ENCODE data around the gene THOC1. TPM values are rescaled to one million over a fixed set of nuclear protein-coding genes. Genes with fewer than 3 reads are reported as not detected.
"Not testable (repeated sequence)": the region's sequence is repeated elsewhere in the genome, so short reads cannot be mapped to it uniquely, and the experiment has no call there.

THOC1 gene
- total and polyA plus RNA-seq, 8 donors: 14.2 to 122 (median 30.6) TPM

GRCh38 chr18:295756-296490 lies 28.1 kb upstream of the THOC1 start:
- 46 to 87% (median 68%) methylated on average over 2 to 3 of the region's 3 CpGs for WGBS, 5 donors

DNA sequence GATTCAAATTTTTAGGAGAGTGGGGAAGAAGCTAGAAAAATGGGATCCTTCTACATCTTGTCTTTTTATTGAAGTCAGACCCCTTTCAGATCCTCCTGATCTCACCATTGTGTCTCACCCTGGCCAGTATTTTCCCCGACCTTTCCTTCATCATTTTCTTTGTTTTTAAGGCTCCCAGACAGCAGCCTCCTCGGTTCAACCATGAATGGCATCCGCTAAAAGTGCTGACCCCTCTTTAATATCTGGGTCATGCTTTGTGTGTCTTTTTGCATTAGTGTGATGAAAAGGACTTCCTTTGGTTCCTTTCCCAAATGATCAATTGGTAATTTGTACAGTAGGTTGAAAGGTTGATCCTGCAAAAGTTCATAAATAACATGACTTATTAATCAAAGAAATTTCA lies 26.7 kb upstream of the THOC1 start:
- DNase-seq: no peak
- no peak overlapping the region for H3K4me3 ChIP-seq
- H3K27me3 ChIP-seq: no peaks in the 10 kb centered on the region
- TF ChIP-seq POLR2A (IDR thresholded peaks at IDR 0.05) (no peak), EP300 (IDR thresholded peaks at IDR 0.05) (no peak), POLR2AphosphoS5 (IDR thresholded peaks at IDR 0.05) (no peak)
- H3K27ac ChIP-seq: no peak overlapping the region
- no peaks in the 10 kb centered on the region for H3K9me3 ChIP-seq
- no peaks in the 10 kb centered on the region for H3K4me1 ChIP-seq
- intact Hi-C loops (cut with DNase I; ENCODE audit: low total_unique reads): no loop called here
- no peaks in the 10 kb centered on the region for H3K36me3 ChIP-seq
- WGBS, 5 donors: 78 to 87% (median 82%) methylated on average over 3 of the region's 3 CpGs

More at GRCh38 chr18:295756-296490, 28.1 kb upstream of the THOC1 start:
- TF ChIP-seq EP300 (IDR thresholded peaks at IDR 0.05) (no peak), CTCF (IDR thresholded peaks at IDR 0.05) (no peak), POLR2A (IDR thresholded peaks at IDR 0.05) (no peak), POLR2AphosphoS5 (IDR thresholded peaks at IDR 0.05) (no peak)
- Histone ChIP-seq H3K27ac (no peak overlapping the region), H3K27me3 (no peaks in the 10 kb centered on the region), H3K4me1 (no peaks in the 10 kb centered on the region), H3K36me3 (no peaks in the 10 kb centered on the region), H3K4me3 (no peak overlapping the region), H3K9me3 (no peaks in the 10 kb centered on the region)
- intact Hi-C loops (cut with DNase I; ENCODE audit: low total_unique reads): no loop called here
- DNase-seq: no peak

- no peak overlapping the region for H3K4me3 ChIP-seq
- no peaks in the 10 kb centered on the region for H3K9me3 ChIP-seq
- no peaks in the 10 kb centered on the region for H3K36me3 ChIP-seq
- H3K27ac ChIP-seq: no peak overlapping the region
- TF ChIP-seq CTCF (IDR thresholded peaks at IDR 0.05) (no peak), POLR2A (IDR thresholded peaks at IDR 0.05) (no peak), POLR2AphosphoS5 (IDR thresholded peaks at IDR 0.05) (no peak), EP300 (IDR thresholded peaks at IDR 0.05) (no peak)
- no peaks in the 10 kb centered on the region for H3K27me3 ChIP-seq
- intact Hi-C loops (cut with DNase I; ENCODE audit: low total_unique reads): no loop called here
- peak in 1 of 2 donors; percentile 37 for DNase-seq
- H3K4me1 ChIP-seq: no peaks in the 10 kb centered on the region
- 69 to 79% (median 71%) methylated on average over 4 of the region's 4 CpGs for WGBS, 5 donors
Measured at GRCh38 chr18:293536-293935, 25.7 kb upstream of the THOC1 start.

GRCh38 chr18:292271-292670 lies 24.4 kb upstream of the THOC1 start:
- 49 to 64% (median 51%) methylated on average over 3 of the region's 3 CpGs for WGBS, 5 donors
- no peaks in the 10 kb centered on the region for H3K9me3 ChIP-seq
- H3K36me3 ChIP-seq: no peaks in the 10 kb centered on the region
- no peak for DNase-seq
- H3K27ac ChIP-seq: no peak overlapping the region
- intact Hi-C loops (cut with DNase I; ENCODE audit: low total_unique reads): no loop called here
- TF ChIP-seq POLR2AphosphoS5 (IDR thresholded peaks at IDR 0.05): no peak
- TF ChIP-seq EP300 (IDR thresholded peaks at IDR 0.05): no peak
- no peak for TF ChIP-seq POLR2A (IDR thresholded peaks at IDR 0.05)
- no peak for TF ChIP-seq CTCF (IDR thresholded peaks at IDR 0.05)
- H3K4me3 ChIP-seq: no peak overlapping the region
- H3K27me3 ChIP-seq: no peaks in the 10 kb centered on the region
- no peaks in the 10 kb centered on the region for H3K4me1 ChIP-seq

GRCh38 chr18:289970-290369 lies 22.1 kb upstream of the THOC1 start:
- not testable (repeated sequence) for H3K27ac ChIP-seq, H3K4me1 ChIP-seq, H3K36me3 ChIP-seq, H3K27me3 ChIP-seq, H3K9me3 ChIP-seq, H3K4me3 ChIP-seq, DNase-seq
- 72 to 89% (median 82%) methylated on average over 4 of the region's 4 CpGs for WGBS, 5 donors
- intact Hi-C loops (cut with DNase I; ENCODE audit: low total_unique reads): loop anchor here (5.0 kb wide), 1 partner anchor 327 kb away; no protein-coding TSS in a partner anchor
